K562 (cell line): Measurements from ENCODE around the gene LINGO4. TPM values are rescaled to one million over a fixed set of nuclear protein-coding genes. Genes with fewer than 3 reads are reported as not detected.

Source experiments
- FOXA1 ChIP-seq: fragments of 450-650 bp; IDR thresholded peaks from 2 replicates; pipeline ENCODE4 v1.6.1; 2016; ENCODE audit warnings: mild to moderate bottlenecking, borderline replicate concordance
- KDM1A ChIP-seq, 2 experiments: fragments of 450-650 bp; IDR thresholded peaks; 2 replicates each; pipeline ENCODE4 v1.6.1; 2016; ENCODE audit warnings: mild to moderate bottlenecking in 2 of 2
- NR2C2 ChIP-seq, 2 experiments: fragments of 200-800 bp in 1 of 2; sonication (Bioruptor generic) in 1 of 2; sonication (generic) in 1 of 2; formaldehyde crosslinking in 1 of 2; IDR thresholded peaks; 2 replicates each; pipeline versions ENCODE4 v1.6.1 to v1.8.0; 2016 to 2022; ENCODE audit warnings: mild to moderate bottlenecking in 1 of 2, missing compliant biosample characterization in 1 of 2, missing genetic modification characterization in 1 of 2, missing genetic modification reagents in 1 of 2
- RFX1 ChIP-seq: fragments of 450-650 bp; IDR thresholded peaks from 2 replicates; pipeline ENCODE4 v1.6.1; 2016; ENCODE audit warnings: mild to moderate bottlenecking, moderate library complexity
- polyA plus RNA-seq, 8 experiments: library from polyadenylated mRNA; depleted of rRNA in 4 of 8; stranded (reverse) in 5 of 8; unstranded in 3 of 8; fragments of >200 nt; fragmentation: Nextera tagmentation in 2 of 8; fragmentation: Illumina TruSeq in 1 of 8; extraction: Ambion mirVana in 2 of 8; extraction: Trizol in 1 of 8; gene quantifications; 2 replicates each; pipeline versions ENCODE4 v1.2.1 to v1.2.3, GENCODE V29; 2011 to 2014; ENCODE audit warnings: inconsistent platforms in 1 of 8, missing spikeins in 1 of 8
- total RNA-seq, 7 experiments: library from RNA; depleted of rRNA in 6 of 7; stranded (reverse); fragments of >200 nt in 6 of 7; fragmentation: Illumina TruSeq in 2 of 7; extraction: Trizol in 2 of 7; gene quantifications; 2 replicates each; pipeline versions ENCODE4 v1.2.1 to v1.2.3, GENCODE V29; 2011 to 2021; ENCODE audit warnings: low replicate concordance in 1 of 7
- TF ChIP-seq, protein P1 (sequence below): fragments of 450-650 bp; IDR thresholded peaks from 2 replicates; pipeline ENCODE4 v1.6.1; 2016; ENCODE audit warnings: mild to moderate bottlenecking, moderate library complexity

The LINGO4 gene
- total and polyA plus RNA-seq, 9 of the 15 experiments (the other 6 are each of a cell fraction or from before 2014, with no cell fraction given), result not detected

DNA sequence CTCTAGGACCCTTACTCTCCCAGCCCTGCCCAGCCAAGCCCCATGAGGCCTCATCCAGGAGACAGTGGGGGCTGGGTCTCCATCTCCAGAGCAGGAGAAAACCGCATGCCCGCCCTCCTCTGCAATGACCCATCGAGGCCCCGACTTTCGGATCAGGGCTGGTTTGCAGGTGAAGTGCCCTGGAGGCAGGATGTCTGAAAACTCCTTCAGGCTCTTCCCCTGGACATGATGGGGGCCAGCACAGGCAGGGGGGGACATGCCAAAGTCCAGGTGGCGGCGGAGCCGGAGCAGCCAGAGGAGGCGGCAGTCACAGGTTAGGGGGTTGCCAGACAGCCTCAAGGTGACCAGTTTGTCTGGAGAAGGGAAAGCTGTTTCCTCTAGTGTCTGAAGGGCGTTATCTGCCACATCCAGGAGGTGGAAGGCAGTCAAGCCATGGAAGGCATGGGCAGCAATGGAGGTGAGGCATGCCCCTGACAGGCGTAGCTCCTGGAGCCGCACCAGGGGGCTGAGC lies 3.9 kb downstream of the LINGO4 start (continued):
- TF ChIP-seq, protein P1, sequence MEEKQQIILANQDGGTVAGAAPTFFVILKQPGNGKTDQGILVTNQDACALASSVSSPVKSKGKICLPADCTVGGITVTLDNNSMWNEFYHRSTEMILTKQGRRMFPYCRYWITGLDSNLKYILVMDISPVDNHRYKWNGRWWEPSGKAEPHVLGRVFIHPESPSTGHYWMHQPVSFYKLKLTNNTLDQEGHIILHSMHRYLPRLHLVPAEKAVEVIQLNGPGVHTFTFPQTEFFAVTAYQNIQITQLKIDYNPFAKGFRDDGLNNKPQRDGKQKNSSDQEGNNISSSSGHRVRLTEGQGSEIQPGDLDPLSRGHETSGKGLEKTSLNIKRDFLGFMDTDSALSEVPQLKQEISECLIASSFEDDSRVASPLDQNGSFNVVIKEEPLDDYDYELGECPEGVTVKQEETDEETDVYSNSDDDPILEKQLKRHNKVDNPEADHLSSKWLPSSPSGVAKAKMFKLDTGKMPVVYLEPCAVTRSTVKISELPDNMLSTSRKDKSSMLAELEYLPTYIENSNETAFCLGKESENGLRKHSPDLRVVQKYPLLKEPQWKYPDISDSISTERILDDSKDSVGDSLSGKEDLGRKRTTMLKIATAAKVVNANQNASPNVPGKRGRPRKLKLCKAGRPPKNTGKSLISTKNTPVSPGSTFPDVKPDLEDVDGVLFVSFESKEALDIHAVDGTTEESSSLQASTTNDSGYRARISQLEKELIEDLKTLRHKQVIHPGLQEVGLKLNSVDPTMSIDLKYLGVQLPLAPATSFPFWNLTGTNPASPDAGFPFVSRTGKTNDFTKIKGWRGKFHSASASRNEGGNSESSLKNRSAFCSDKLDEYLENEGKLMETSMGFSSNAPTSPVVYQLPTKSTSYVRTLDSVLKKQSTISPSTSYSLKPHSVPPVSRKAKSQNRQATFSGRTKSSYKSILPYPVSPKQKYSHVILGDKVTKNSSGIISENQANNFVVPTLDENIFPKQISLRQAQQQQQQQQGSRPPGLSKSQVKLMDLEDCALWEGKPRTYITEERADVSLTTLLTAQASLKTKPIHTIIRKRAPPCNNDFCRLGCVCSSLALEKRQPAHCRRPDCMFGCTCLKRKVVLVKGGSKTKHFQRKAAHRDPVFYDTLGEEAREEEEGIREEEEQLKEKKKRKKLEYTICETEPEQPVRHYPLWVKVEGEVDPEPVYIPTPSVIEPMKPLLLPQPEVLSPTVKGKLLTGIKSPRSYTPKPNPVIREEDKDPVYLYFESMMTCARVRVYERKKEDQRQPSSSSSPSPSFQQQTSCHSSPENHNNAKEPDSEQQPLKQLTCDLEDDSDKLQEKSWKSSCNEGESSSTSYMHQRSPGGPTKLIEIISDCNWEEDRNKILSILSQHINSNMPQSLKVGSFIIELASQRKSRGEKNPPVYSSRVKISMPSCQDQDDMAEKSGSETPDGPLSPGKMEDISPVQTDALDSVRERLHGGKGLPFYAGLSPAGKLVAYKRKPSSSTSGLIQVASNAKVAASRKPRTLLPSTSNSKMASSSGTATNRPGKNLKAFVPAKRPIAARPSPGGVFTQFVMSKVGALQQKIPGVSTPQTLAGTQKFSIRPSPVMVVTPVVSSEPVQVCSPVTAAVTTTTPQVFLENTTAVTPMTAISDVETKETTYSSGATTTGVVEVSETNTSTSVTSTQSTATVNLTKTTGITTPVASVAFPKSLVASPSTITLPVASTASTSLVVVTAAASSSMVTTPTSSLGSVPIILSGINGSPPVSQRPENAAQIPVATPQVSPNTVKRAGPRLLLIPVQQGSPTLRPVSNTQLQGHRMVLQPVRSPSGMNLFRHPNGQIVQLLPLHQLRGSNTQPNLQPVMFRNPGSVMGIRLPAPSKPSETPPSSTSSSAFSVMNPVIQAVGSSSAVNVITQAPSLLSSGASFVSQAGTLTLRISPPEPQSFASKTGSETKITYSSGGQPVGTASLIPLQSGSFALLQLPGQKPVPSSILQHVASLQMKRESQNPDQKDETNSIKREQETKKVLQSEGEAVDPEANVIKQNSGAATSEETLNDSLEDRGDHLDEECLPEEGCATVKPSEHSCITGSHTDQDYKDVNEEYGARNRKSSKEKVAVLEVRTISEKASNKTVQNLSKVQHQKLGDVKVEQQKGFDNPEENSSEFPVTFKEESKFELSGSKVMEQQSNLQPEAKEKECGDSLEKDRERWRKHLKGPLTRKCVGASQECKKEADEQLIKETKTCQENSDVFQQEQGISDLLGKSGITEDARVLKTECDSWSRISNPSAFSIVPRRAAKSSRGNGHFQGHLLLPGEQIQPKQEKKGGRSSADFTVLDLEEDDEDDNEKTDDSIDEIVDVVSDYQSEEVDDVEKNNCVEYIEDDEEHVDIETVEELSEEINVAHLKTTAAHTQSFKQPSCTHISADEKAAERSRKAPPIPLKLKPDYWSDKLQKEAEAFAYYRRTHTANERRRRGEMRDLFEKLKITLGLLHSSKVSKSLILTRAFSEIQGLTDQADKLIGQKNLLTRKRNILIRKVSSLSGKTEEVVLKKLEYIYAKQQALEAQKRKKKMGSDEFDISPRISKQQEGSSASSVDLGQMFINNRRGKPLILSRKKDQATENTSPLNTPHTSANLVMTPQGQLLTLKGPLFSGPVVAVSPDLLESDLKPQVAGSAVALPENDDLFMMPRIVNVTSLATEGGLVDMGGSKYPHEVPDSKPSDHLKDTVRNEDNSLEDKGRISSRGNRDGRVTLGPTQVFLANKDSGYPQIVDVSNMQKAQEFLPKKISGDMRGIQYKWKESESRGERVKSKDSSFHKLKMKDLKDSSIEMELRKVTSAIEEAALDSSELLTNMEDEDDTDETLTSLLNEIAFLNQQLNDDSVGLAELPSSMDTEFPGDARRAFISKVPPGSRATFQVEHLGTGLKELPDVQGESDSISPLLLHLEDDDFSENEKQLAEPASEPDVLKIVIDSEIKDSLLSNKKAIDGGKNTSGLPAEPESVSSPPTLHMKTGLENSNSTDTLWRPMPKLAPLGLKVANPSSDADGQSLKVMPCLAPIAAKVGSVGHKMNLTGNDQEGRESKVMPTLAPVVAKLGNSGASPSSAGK, result no peak
- TF ChIP-seq NR2C2 (CRISPR knock-in tag; IDR thresholded peaks at IDR 0.05) (no peak), NR2C2 (tag; IDR thresholded peaks at IDR 0.05) (no peak), FOXA1 (no peak), RFX1 (no peak), KDM1A (IDR thresholded peaks at IDR 0.05) (no peak)
